Neural cell (in vitro differentiated cells): Measurements from ENCODE around the gene NCAM1. TPM values are rescaled to one million over a fixed set of nuclear protein-coding genes. Genes with fewer than 3 reads are reported as not detected.

Source experiments
- H2AFZ ChIP-seq: fragments of 200-600, 300-800 bp; sonication (generic), shearing (Covaris generic); 2 replicates; pipeline ENCODE4 v1.6.0; 2014; ENCODE audit warnings: low read depth, mild to moderate bottlenecking, antibody characterized with exemption, low read length, moderate library complexity
- H3F3A ChIP-seq: fragments of 200-600 bp; shearing (Covaris generic); 2 replicates; pipeline ENCODE4 v1.6.1; 2016; ENCODE audit warnings: mild to moderate bottlenecking, moderate library complexity, mixed read lengths, antibody characterized with exemption, low read length; ENCODE audit not compliant: insufficient read depth, poor library complexity, severe bottlenecking
- H3K27ac ChIP-seq: fragments of 200-600, 300-800 bp; sonication (generic), shearing (Covaris generic); 2 replicates; pipeline ENCODE4 v1.5.1; 2014; ENCODE audit warnings: mild to moderate bottlenecking, low read length, moderate library complexity
- H3K27me3 ChIP-seq: fragments of 300-800, 200-600 bp; sonication (generic), shearing (Covaris generic); 2 replicates; pipeline ENCODE4 v1.6.0; 2014; ENCODE audit warnings: mild to moderate bottlenecking, low read depth, low read length, moderate library complexity; ENCODE audit not compliant: insufficient read depth
- H3K36me3 ChIP-seq: fragments of 300-800, 200-600 bp; sonication (generic), shearing (Covaris generic); 2 replicates; pipeline ENCODE4 v1.5.1; 2014; ENCODE audit warnings: mild to moderate bottlenecking, antibody characterized with exemption, low read length, moderate library complexity; ENCODE audit not compliant: insufficient read depth
- H3K4me2 ChIP-seq: fragments of 300-800, 200-600 bp; sonication (generic), shearing (Covaris generic); 2 replicates; pipeline ENCODE4 v1.6.0; 2014; ENCODE audit warnings: mild to moderate bottlenecking, low read length
- H3K4me3 ChIP-seq: fragments of 300-800, 200-600 bp; sonication (generic), shearing (Covaris generic); 2 replicates; pipeline ENCODE4 v1.5.1; 2014; ENCODE audit warnings: mild to moderate bottlenecking, low read length, moderate library complexity
- H3K79me2 ChIP-seq: fragments of 200-600 bp; shearing (Covaris generic); replicated peaks from 2 replicates; pipeline ENCODE4 v1.6.0; 2014; ENCODE audit warnings: mild to moderate bottlenecking, low read length, moderate library complexity; ENCODE audit not compliant: insufficient read depth
- H3K9ac ChIP-seq: fragments of 300-800, 200-600 bp; sonication (generic), shearing (Covaris generic); 2 replicates; pipeline ENCODE4 v1.6.1; 2016; ENCODE audit warnings: mild to moderate bottlenecking, low read length, mixed read lengths
- H3K9me2 ChIP-seq: fragments of 200-600 bp; shearing (Covaris generic); 2 replicates; pipeline ENCODE4 v1.6.1; 2016; ENCODE audit warnings: mild to moderate bottlenecking, low read length, mixed read lengths; ENCODE audit not compliant: insufficient read depth
- H3K9me3 ChIP-seq: fragments of 200-600, 300-800 bp; sonication (generic), shearing (Covaris generic); 2 replicates; pipeline ENCODE4 v1.6.1; 2016; ENCODE audit warnings: mild to moderate bottlenecking, mixed run types, low read length, moderate library complexity, mixed read lengths
- H4K20me1 ChIP-seq: fragments of 200-600 bp; shearing (Covaris generic); 2 replicates; pipeline ENCODE4 v1.6.1; 2016; ENCODE audit warnings: mild to moderate bottlenecking, mixed run types; ENCODE audit not compliant: insufficient read depth
- CTCF ChIP-seq: fragments of 450-650 bp; IDR thresholded peaks from 2 replicates; pipeline ENCODE4 v1.5.1; 2014; ENCODE audit warnings: antibody characterized with exemption, mild to moderate bottlenecking, moderate library complexity; ENCODE audit not compliant: poor library complexity, severe bottlenecking
- EP300 ChIP-seq: fragments of 450-650 bp; conservative IDR thresholded peaks from 2 replicates; pipeline ENCODE4 v1.6.1; 2014; ENCODE audit warnings: antibody characterized with exemption, mild to moderate bottlenecking, moderate library complexity; ENCODE audit not compliant: poor library complexity, severe bottlenecking
- EZH2 ChIP-seq: fragments of 200-600, 300-800 bp; shearing (Covaris generic), sonication (generic); IDR thresholded peaks from 2 replicates; pipeline ENCODE4 v1.6.1; 2014; ENCODE audit warnings: antibody characterized with exemption, low read length, borderline replicate concordance, mild to moderate bottlenecking; ENCODE audit not compliant: insufficient read depth, poor library complexity, severe bottlenecking
- MXI1 ChIP-seq: fragments of 450-650 bp; conservative IDR thresholded peaks from 2 replicates; pipeline ENCODE4 v1.6.1; 2014; ENCODE audit warnings: antibody characterized with exemption, mild to moderate bottlenecking; ENCODE audit not compliant: poor library complexity, severe bottlenecking
- POLR2AphosphoS5 ChIP-seq: IDR thresholded peaks from 2 replicates; pipeline ENCODE4 v1.6.1; 2012
- RAD21 ChIP-seq: fragments of 450-650 bp; conservative IDR thresholded peaks from 2 replicates; pipeline ENCODE4 v1.6.1; 2014; ENCODE audit warnings: antibody characterized with exemption, mild to moderate bottlenecking, moderate library complexity
- REST ChIP-seq: IDR thresholded peaks from 2 replicates; pipeline ENCODE4 v1.6.1; 2012; ENCODE audit warnings: borderline replicate concordance
- SMC3 ChIP-seq: fragments of 450-650 bp; conservative IDR thresholded peaks from 2 replicates; pipeline ENCODE4 v1.6.1; 2014; ENCODE audit warnings: antibody characterized with exemption, mild to moderate bottlenecking, moderate library complexity; ENCODE audit not compliant: poor library complexity
- TAF1 ChIP-seq: IDR thresholded peaks from 2 replicates; pipeline ENCODE4 v1.6.1; 2012; ENCODE audit warnings: low read depth
- polyA plus RNA-seq: library from polyadenylated mRNA; depleted of rRNA; stranded (reverse); fragments of >200 nt; gene quantifications from 2 replicates; pipeline ENCODE4 v1.2.3, GENCODE V29; 2014

Gene NCAM1
- polyA plus RNA-seq, 1 donor from 2014 or later, result 120 TPM

DNA sequence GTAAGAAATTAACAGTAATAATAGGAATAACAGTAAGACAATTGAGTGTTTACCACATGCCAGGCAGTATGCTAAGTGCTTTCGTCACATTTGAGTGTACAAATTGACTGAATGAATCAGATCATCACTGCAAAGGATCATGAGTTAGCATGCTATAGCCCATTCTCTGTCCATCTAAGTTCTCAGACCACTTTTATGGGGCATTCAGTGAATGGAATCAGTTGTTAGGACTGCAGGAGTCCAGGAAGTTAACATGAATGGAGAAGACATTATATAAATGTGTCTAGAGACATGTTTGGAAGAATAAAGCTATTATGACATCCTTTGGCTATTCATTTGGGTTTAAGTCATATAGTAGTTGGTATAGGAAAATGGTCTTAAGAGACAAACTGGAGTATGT lies 59.9 kb downstream of the NCAM1 start:
- Histone ChIP-seq H4K20me1 (peaks cover 23% of the 10 kb centered on the region), H3K27ac (no peak overlapping the region), H2AFZ (no peak overlapping the region), H3K4me3 (no peak overlapping the region), H3K79me2 (peaks cover 44% of the 10 kb centered on the region), H3F3A (no peaks in the 10 kb centered on the region), H3K9ac (no peak overlapping the region), H3K9me3 (no peaks in the 10 kb centered on the region), H3K9me2 (no peaks in the 10 kb centered on the region), H3K27me3 (no peaks in the 10 kb centered on the region), H3K36me3 (no peaks in the 10 kb centered on the region), H3K4me2 (no peak overlapping the region)
- TF ChIP-seq RAD21, result no peak
- TF ChIP-seq TAF1, result no peak
- TF ChIP-seq MXI1, result no peak
- TF ChIP-seq CTCF, result no peak
- no peak for TF ChIP-seq POLR2AphosphoS5
- no peak for TF ChIP-seq SMC3

DNA sequence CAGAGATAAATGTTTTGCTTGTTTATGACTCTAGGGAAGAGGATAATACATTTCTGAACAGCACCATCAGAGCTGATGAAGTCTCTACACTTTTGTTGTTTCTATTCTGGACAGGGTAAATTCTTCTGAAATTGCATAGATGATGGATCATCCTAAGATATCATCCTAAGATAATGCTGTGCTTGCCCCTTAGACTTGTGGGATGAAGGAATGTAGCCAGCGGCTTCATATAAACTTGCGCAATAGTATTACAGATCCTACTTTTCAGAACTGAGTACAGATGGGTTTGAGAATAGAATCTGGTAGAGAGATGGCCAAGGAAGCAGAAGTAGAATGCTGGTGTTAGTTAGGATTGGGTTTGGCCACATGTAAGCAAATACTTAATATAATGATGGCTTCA lies 61.0 kb downstream of the NCAM1 start:
- H3K36me3 ChIP-seq, result no peaks in the 10 kb centered on the region
- TF ChIP-seq RAD21, result no peak
- TF ChIP-seq EZH2, result no peak
- no peak for TF ChIP-seq CTCF
- TF ChIP-seq EP300, result no peak
- no peak for TF ChIP-seq SMC3
- TF ChIP-seq MXI1, result no peak
- TF ChIP-seq REST, result no peak
- no peak for TF ChIP-seq POLR2AphosphoS5
- TF ChIP-seq TAF1, result no peak
- no peaks in the 10 kb centered on the region for H3F3A ChIP-seq
- no peaks in the 10 kb centered on the region for H3K27me3 ChIP-seq
- H3K27ac ChIP-seq, result no peak overlapping the region
- H2AFZ ChIP-seq, result no peak overlapping the region
- no peak overlapping the region for H3K4me3 ChIP-seq
- no peak overlapping the region for H3K4me2 ChIP-seq
- peaks cover 23% of the 10 kb centered on the region for H4K20me1 ChIP-seq
- H3K9me3 ChIP-seq, result no peaks in the 10 kb centered on the region
- no peak overlapping the region for H3K9ac ChIP-seq
- H3K79me2 ChIP-seq, result peaks cover 42% of the 10 kb centered on the region
- no peaks in the 10 kb centered on the region for H3K9me2 ChIP-seq
